ENCODE measurements around the gene SLC19A1. TPM values are rescaled to one million over a fixed set of nuclear protein-coding genes. Genes with fewer than 3 reads are reported as not detected.

SLC19A1 gene
- total RNA-seq, 4 donors from 2014 or later = 1.8 to 9.6 (median 2.1) TPM

- in situ Hi-C loops (cut with MboI; ENCODE audit: low sequenced_read_pairs in 4 of 4) = loop anchor here in 1 of 4 donors (25.0 kb wide), 1 partner anchor 109 kb away; no protein-coding TSS in a partner anchor
- ATAC-seq (no peak), DNase-seq (no peak)
- no peak for TF ChIP-seq POLR2A (IDR thresholded peaks at IDR 0.05)
- Histone ChIP-seq H3K27ac (no peak overlapping the region), H3K9me3 (no peaks in the 10 kb centered on the region), H3K4me3 (no peak overlapping the region), H3K36me3 (no peaks in the 10 kb centered on the region), H3K4me1 (no peaks in the 10 kb centered on the region), H3K27me3 (peaks cover 9 to 23% (median 17%) of the 10 kb centered on the region in 3 donors)
- intact Hi-C loops (cut with DNase I; ENCODE audit: low total_unique reads) = no loop called here
These were observed 36.0 kb upstream of the SLC19A1 start for GRCh38 chr21:45578176-45578801.

GRCh38 chr21:45577801-45578175 is 35.5 kb upstream of the SLC19A1 start:
- Histone ChIP-seq H3K4me3 (no peak overlapping the region), H3K27ac (no peak overlapping the region), H3K9me3 (no peaks in the 10 kb centered on the region), H3K4me1 (no peaks in the 10 kb centered on the region), H3K36me3 (no peaks in the 10 kb centered on the region), H3K27me3 (peaks cover 9 to 20% (median 17%) of the 10 kb centered on the region in 3 donors)
- in situ Hi-C loops (cut with MboI; ENCODE audit: low sequenced_read_pairs in 4 of 4) = loop anchor here in 1 of 4 donors (25.0 kb wide), 1 partner anchor 110 kb away; no protein-coding TSS in a partner anchor
- intact Hi-C loops (cut with DNase I; ENCODE audit: low total_unique reads) = no loop called here
- TF ChIP-seq CTCF (IDR thresholded peaks at IDR 0.05 in 4 of 5, conservative IDR thresholded peaks at IDR 0.05 in 1 of 5) (no peak), POLR2A (IDR thresholded peaks at IDR 0.05) (no peak)
- no peak for ATAC-seq
- no peak for DNase-seq

GRCh38 chr21:45576838-45577737 is 34.8 kb upstream of the SLC19A1 start:
- Histone ChIP-seq H3K4me1 (no peaks in the 10 kb centered on the region), H3K4me3 (no peak overlapping the region), H3K27ac (no peak overlapping the region), H3K9me3 (no peaks in the 10 kb centered on the region), H3K27me3 (peaks cover 7 to 25% (median 17%) of the 10 kb centered on the region in 3 donors), H3K36me3 (no peaks in the 10 kb centered on the region)
- intact Hi-C loops (cut with DNase I; ENCODE audit: low total_unique reads) (no loop called here), in situ Hi-C loops (cut with MboI; ENCODE audit: low sequenced_read_pairs in 4 of 4) (loop anchor here in 1 of 4 donors (25.0 kb wide), 1 partner anchor 110 kb away; no protein-coding TSS in a partner anchor)
- no peak for DNase-seq
- no peak for TF ChIP-seq POLR2A (IDR thresholded peaks at IDR 0.05)
- no peak for TF ChIP-seq CTCF (IDR thresholded peaks at IDR 0.05 in 4 of 5, conservative IDR thresholded peaks at IDR 0.05 in 1 of 5)
- no peak for ATAC-seq

- in situ Hi-C loops (cut with MboI; ENCODE audit: low sequenced_read_pairs in 4 of 4) = loop anchor here in 1 of 4 donors (25.0 kb wide), 1 partner anchor 111 kb away; no protein-coding TSS in a partner anchor
- Histone ChIP-seq H3K9me3 (no peaks in the 10 kb centered on the region), H3K27ac (no peak overlapping the region), H3K4me3 (no peak overlapping the region), H3K36me3 (no peaks in the 10 kb centered on the region), H3K27me3 (peaks cover 3 to 20% (median 17%) of the 10 kb centered on the region in 3 donors), H3K4me1 (no peaks in the 10 kb centered on the region)
- DNase-seq (no peak), ATAC-seq (no peak)
- no peak for TF ChIP-seq CTCF (IDR thresholded peaks at IDR 0.05 in 4 of 5, conservative IDR thresholded peaks at IDR 0.05 in 1 of 5)
- no peak for TF ChIP-seq POLR2A (IDR thresholded peaks at IDR 0.05)
- intact Hi-C loops (cut with DNase I; ENCODE audit: low total_unique reads) = no loop called here
These were observed 34.0 kb upstream of the SLC19A1 start for GRCh38 chr21:45575993-45576837.
